ENCODE measurements around the gene PDE4B. TPM values are rescaled to one million over a fixed set of nuclear protein-coding genes. Genes with fewer than 3 reads are reported as not detected.

The PDE4B gene
- total and polyA plus RNA-seq, 7 donors, result 1.6 to 17.2 (median 10.7) TPM

DNA sequence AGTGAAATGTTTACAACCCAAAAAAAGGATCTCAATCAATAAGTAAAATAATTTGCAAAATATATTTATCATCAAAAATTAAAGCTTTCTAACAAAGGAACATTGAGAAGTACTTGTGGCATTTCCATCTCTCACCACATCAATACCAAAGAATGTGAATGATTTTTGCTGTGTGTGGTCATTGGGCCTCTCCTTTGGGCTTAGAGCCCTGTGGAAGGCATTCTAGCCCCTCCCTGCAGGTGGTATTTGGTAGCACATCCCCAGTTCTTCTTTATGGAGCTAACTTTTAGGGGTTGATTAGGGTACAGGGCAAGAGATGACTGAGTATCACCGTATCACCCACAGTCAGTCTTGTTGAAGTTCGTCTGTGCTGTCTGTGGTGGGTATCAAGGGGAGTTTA lies 447.1 kb downstream of the PDE4B start:
- Histone ChIP-seq H3K9me3 (no peaks in the 10 kb centered on the region), H3K4me1 (peaks cover 0 to 17% (median 3%) of the 10 kb centered on the region in 4 donors), H3K27ac (no peak overlapping the region), H3K36me3 (no peaks in the 10 kb centered on the region), H3K27me3 (no peaks in the 10 kb centered on the region), H3K4me3 (no peak overlapping the region)
- no peak for DNase-seq
- WGBS, 2 donors, result 92 to 95% methylated on average over 2 of the region's 2 CpGs
- TF ChIP-seq EP300 (IDR thresholded peaks at IDR 0.05), result no peak
- TF ChIP-seq POLR2AphosphoS5 (IDR thresholded peaks at IDR 0.05), result no peak
- no peak for TF ChIP-seq POLR2A (IDR thresholded peaks at IDR 0.05)
- TF ChIP-seq, protein P1, sequence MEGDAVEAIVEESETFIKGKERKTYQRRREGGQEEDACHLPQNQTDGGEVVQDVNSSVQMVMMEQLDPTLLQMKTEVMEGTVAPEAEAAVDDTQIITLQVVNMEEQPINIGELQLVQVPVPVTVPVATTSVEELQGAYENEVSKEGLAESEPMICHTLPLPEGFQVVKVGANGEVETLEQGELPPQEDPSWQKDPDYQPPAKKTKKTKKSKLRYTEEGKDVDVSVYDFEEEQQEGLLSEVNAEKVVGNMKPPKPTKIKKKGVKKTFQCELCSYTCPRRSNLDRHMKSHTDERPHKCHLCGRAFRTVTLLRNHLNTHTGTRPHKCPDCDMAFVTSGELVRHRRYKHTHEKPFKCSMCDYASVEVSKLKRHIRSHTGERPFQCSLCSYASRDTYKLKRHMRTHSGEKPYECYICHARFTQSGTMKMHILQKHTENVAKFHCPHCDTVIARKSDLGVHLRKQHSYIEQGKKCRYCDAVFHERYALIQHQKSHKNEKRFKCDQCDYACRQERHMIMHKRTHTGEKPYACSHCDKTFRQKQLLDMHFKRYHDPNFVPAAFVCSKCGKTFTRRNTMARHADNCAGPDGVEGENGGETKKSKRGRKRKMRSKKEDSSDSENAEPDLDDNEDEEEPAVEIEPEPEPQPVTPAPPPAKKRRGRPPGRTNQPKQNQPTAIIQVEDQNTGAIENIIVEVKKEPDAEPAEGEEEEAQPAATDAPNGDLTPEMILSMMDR (IDR thresholded peaks at IDR 0.05), result no peak
- intact Hi-C loops (cut with DNase I), result no loop called here

DNA sequence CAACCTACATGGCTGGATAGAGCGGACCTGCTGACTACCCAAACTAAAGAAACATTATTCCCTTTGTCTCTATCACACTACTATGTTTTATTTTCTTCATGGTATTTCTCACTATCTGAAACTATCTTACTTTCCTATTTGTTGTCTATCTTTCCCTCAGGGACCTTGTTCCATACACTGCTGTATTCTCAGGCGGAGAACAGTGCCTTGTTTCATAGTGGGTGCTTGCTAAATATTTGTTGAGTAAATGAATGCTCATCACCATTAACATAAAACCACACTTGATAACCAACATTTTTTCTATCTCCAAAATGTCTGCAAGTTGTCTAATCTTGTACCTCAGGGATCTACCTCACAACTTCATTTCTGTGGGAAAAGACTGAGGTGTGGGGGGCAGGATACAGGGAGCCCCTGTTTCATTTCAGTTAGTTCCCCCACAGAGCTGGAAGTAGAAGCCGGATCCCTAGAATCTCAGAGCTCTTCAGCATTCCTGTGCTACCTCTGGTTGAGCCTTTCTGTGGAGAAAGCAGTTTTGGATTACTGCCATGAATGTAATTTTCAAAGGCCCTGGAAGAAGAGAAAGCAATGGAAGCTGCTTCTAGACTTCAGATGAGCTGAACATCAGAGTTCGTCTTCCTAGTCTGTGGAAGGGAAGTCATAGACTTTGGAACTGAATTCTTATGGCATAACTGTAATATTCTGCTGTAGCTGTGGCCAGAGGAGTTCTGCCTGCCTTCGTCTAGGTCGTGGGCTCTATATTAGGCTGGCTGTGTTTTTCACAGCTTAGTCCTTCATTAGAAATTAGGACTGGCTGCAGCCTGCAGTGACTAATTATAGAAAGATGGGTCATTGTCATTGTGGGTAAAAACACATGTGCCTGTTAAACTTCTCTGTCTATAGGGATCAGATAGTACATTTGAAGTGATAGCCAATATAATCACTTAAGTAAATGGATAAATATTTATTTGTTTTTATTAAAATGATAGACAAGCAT lies 448.1 kb downstream of the PDE4B start:
- intact Hi-C loops (cut with DNase I), result no loop called here
- no peaks in the 10 kb centered on the region for H3K9me3 ChIP-seq
- no peaks in the 10 kb centered on the region for H3K27me3 ChIP-seq
- no peak for TF ChIP-seq POLR2AphosphoS5 (IDR thresholded peaks at IDR 0.05)
- TF ChIP-seq EP300 (IDR thresholded peaks at IDR 0.05), result no peak
- no peak for TF ChIP-seq POLR2A (IDR thresholded peaks at IDR 0.05)
- TF ChIP-seq, protein P1 (IDR thresholded peaks at IDR 0.05), result no peak
- H3K4me3 ChIP-seq, result no peak overlapping the region
- DNase-seq, result no peak
- no peak overlapping the region for H3K27ac ChIP-seq
- no peaks in the 10 kb centered on the region for H3K36me3 ChIP-seq
- H3K4me1 ChIP-seq, result peaks cover 0 to 17% (median 3%) of the 10 kb centered on the region in 4 donors
- WGBS, 2 donors, result 82 to 92% methylated on average over 6 of the region's 6 CpGs

DNA sequence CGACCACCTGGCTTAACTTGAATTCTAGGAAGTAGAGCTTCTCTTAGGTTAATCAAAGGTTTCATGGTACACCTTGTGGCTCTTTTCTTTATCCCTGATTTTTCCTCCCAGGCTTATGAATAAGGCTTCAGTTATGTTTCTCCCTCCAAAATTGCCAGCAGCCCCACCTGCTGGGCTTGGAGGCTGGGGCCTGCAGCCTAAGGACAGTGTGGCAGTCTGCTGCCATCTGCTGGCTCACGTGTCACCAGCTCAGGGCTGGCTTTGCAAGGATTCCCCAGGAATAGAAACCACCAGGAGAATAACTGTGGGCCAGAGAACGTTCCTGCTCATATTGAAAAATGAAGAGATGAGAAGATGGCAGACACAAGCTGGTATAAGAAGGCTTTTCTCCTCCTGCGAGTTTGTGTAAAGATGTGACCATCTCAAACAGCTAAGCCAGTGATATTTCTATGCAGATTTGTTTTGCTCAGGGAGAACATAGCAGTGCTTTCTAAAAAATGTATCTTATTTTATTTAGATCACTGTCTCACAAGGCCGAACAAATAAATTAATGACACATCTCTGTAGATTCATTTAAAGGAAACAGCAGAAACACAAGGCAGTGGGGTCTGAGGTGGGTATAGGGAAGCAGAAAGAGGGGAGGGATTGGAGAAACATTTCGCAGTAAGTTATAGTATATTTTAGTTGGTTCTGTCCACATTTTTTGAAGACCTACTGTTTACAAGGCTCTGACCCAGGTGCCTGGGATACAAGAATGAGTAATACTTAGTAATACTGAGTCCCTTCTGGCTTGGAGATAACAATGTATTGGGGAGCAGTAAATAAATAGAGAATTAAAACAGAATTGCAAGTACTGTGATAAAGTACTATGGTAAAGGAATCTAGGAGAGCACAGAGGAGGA lies 450.2 kb downstream of the PDE4B start:
- Histone ChIP-seq H3K4me1 (peaks cover 0 to 17% (median 2%) of the 10 kb centered on the region in 4 donors), H3K9me3 (no peaks in the 10 kb centered on the region), H3K27me3 (no peaks in the 10 kb centered on the region), H3K4me3 (no peak overlapping the region), H3K27ac (no peak overlapping the region), H3K36me3 (no peaks in the 10 kb centered on the region)
- TF ChIP-seq POLR2A (IDR thresholded peaks at IDR 0.05), result no peak
- TF ChIP-seq, protein P1 (IDR thresholded peaks at IDR 0.05), result peak; percentile 97 to 100 (median 99)
- intact Hi-C loops (cut with DNase I), result loop anchor here (1.0 kb wide), 1 partner anchor 284 kb away; no protein-coding TSS in a partner anchor
- peak; percentile 95 for DNase-seq
- WGBS, 2 donors, result 36 to 42% methylated on average over 6 of the region's 6 CpGs

DNA sequence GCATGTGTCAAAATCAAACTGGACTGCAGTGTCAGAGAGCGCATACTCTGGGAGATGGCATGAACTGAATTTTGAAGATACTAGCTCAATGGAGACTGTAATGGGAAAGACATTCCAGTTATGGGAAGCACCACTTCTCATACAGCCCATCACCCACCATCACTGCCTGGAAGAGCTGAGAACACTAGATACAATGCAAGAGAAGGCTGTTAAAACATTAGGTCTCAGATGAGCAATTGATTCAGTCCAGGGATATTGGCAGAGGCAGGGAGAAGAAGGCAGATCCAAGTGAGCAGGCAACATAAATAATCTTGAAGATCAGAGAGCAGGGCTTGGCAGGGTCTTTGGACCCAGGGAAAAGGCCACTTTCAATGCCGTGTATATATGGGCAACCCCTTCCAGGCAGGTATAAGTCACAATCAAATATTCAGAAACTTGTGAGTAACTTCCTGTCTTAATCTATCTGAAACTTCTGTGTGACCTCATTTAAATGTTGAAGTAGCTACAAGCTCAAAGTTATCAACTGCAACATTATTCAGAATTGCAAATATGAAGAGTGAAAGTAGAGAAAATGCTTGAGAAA lies 450.9 kb downstream of the PDE4B start:
- Histone ChIP-seq H3K4me1 (peaks cover 0 to 17% (median 2%) of the 10 kb centered on the region in 4 donors), H3K4me3 (no peak overlapping the region), H3K27me3 (no peaks in the 10 kb centered on the region), H3K36me3 (no peaks in the 10 kb centered on the region), H3K9me3 (no peaks in the 10 kb centered on the region), H3K27ac (no peak overlapping the region)
- 55% methylated on average over 2 of the region's 2 CpGs for WGBS, 2 donors
- no peak for DNase-seq
- TF ChIP-seq, protein P1 (IDR thresholded peaks at IDR 0.05), result no peak
- TF ChIP-seq POLR2AphosphoS5 (IDR thresholded peaks at IDR 0.05) (no peak), POLR2A (IDR thresholded peaks at IDR 0.05) (no peak), EP300 (IDR thresholded peaks at IDR 0.05) (no peak)
- intact Hi-C loops (cut with DNase I), result no loop called here

Measured in sigmoid colon (tissue), 7 donors.